Measurements from ENCODE around the gene GALNT18.

Gene GALNT18

DNA sequence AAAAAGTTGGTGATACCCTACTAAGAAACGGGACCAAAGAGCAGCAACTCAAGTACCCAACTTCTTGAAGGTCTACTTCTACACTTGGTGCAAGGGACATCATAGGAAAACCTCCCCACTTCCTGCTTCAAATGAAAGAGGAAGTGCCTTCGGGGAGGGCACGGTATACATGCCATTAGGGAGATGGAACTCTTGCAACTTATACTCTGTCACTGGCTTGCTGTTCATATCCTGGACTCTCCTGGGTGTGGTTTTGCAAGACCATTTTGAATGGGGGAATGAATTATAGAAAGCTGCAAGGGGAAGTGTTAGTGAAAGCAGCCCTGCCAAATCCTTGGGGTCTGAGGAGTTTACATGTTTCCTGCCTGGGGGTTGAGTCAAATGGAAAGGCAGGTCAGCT is 310.6 kb downstream of the GALNT18 start:
- DNase-seq (ENCODE audit: low read depth in 3 of 3) = no peak

DNA sequence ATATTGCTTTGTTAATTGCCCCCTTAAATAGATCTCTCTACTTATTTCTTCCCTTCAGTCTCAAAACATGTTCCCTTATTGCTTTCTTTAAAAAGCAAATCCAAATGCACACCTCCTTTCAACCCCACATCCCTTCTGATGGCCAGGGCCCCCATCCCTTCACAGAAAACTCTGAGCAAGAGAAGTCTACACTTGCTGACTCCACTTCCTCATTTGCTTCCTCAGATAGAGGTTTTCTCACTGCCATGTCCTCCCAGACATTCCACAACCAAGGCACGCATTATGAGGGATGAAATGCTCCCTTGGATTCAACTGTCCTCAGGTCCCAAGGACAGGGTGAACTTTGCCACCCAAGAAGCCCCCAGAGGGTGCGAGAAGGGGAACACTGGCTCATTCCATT is 311.9 kb downstream of the GALNT18 start:
- no peak for DNase-seq (ENCODE audit: low read depth in 3 of 3)

DNA sequence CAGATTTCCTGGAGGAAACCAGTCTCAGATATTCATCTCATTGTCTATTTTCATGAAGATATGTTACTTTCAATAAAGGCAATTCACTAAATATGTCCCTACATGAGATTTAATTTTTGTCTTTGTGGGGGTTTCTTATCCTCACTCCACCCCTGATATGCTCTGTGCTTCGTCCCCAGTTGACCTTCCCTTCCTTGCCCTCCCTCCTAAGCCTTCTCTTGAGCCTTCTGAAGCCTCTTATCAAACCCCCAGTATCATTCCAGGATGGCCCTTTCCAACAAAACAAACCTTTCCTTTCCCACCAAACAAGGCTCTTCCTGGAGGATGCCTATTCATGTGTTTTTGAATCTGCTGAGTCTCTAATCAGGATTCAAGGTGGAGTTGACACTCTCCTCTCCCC is 313.6 kb downstream of the GALNT18 start:
- no peak for DNase-seq (ENCODE audit: low read depth in 3 of 3)

DNA sequence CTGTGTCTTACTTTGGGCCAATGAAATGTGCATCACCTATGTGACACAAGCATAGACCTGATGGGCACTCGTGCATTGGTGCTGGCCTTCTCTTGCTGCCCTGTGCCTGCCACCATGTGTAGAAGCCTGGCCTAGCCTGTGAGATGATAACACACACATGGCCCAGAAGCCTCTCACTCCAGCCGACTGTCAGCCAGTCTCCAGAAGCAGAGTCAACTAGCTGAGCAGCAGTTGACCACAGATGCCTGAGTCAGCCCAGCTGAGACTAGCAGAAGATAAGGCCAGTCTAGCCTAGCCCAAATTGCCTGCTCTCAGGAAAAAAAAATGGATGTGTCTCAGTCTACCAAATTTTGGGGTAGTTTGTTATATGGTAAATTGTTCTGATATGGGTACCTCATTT is 314.9 kb downstream of the GALNT18 start:
- DNase-seq (ENCODE audit: low read depth in 3 of 3) = no peak

DNA sequence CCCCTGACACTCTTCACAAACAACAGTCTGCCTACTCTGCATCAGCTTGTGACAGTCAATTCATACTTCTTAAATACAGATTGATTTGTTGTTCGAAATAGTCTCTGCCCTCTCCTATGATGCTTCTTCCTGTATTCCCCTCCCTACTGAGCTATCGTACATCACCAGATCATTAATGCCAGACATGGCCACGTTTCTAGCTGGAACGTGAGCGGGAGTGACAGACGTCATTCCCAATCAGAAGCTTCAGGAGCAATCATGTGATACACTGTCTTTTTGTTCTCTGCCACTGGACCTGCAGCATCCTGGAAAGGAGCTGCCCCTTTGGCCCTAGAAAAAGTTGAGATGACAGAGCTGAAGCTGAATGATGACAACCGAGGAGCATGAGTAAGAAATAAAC is 317.3 kb downstream of the GALNT18 start:
- DNase-seq (ENCODE audit: low read depth in 3 of 3) = no peak

DNA sequence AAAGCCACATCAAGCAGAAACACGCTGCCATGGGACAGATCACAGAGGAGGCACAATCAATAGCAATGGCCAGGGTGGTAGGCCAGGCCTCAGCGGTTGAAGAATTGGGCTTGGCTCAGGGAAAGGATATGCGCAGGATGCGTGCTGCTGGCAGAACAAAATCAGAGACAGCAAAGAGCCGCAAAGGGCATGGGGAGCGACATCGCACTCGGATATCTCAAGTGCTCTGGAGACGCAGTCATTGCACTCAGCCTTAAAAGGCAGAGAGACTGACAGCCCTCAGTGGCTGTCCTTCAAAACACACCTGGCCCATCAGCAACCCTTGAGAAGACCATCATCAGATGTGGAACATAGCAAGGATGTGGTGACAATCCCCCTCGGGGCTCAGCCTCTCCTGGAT is 319.2 kb downstream of the GALNT18 start:
- no peak for DNase-seq (ENCODE audit: low read depth in 3 of 3)

DNA sequence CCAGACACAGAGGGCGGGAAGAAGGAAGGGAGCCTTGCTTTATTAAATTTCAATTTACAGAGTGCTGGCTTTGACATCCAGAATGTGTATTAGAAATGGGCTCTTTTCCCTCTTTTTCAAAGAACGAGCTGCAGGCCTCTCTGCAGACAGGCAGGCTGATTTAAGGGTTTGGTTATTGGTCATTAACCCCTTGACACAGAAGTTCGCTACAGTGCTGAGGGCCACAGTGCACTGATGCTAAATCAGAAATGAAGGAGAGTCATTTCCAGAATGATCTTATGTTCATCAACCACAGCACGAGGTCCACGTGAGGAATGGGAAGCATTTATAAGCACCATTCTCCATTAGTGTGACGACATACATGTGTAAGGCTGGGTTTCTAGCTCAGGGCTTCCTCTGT is 320.6 kb downstream of the GALNT18 start:
- no peak for DNase-seq (ENCODE audit: low read depth in 3 of 3)

DNA sequence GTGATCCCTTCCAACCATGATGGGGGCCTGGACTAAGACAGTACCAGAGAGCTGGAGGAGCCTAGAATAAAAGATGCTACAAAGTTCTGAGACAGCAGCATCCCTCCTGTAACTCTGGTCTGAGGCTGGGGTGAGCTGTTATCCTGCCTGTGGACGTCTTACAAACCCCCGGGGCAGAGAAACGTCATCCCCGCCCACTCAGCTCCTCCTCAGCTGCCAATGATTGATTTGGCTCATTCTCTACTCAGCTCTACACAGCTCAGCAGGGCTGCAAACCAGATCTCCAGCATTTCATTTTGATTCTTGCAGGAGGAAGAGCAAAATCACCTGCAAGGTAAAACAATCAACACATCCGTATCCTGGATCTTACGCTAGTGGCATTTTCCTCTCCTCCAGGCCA is 324.2 kb downstream of the GALNT18 start:
- DNase-seq (ENCODE audit: low read depth in 3 of 3) = no peak

DNA sequence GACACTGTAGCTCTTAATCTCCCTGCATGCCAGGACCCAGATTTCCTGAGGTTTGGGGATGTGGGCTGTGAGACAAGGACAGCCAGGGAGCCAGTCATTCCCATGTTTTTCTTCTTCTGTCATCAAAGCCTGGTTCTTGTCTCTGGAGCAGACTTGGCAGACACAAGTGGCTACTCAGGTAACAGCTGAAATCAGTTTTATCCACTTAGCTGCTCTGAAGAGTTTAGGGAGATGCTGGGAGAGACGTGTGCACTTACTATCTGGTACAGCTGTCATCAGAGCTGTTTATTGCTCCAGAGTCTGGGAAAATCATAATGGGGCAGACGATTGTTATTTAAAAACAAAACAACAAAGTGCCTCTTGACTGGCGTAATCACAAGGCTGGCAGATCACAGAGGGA is 325.4 kb downstream of the GALNT18 start:
- no peak for DNase-seq (ENCODE audit: low read depth in 3 of 3)

DNA sequence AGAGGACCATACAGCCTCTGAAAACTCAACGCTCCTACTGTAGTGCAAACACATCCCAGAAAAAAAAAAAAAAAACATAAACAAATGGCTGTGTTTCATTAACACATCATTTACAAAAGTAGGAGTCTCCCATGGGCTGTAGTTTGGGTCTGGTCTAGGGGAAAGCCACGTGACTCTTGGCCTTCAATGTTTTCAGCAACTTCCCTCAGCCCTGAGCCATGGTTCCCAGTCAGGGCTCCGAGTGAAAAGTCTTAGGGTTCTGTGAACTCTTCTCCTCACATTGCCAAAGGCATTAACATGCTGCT is 327.3 kb downstream of the GALNT18 start:
- no peak for DNase-seq (ENCODE audit: low read depth in 3 of 3)

DNA sequence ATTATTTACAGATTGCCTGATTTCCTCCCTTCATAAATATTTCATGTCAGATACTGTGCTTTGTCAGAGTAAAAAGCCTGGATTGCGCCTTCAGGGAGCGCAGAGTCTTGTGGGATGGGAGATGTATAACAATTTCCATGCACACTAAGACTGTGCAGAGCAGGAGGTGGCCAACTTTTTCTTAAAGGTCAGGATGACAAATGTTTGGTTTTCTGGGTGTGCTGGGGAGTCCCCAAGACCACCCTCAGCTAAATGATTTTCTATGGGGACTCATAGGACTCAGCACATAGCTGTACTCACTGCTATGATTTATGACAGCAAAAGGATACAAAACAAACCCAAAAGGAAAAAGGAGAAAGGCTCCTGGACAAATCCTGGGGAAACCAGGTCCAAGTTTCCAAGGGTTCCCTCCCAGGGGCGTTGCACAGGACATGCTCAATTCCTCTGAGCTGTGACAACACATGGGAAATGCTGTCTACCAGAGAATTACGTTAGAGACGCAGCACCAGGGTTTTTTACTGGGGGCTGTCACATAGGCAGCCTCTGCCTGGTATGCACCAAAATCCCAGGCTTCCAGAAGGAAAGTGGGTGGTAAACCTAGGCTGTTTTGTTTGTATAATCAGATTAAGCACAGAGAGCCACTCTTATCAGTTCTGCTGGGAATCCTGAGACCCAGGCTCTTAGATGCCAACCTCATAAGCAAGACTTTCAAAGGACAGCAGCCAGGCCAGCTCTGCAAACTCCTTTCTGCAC is 327.8 kb downstream of the GALNT18 start:
- no peak for DNase-seq (ENCODE audit: low read depth in 3 of 3)

DNA sequence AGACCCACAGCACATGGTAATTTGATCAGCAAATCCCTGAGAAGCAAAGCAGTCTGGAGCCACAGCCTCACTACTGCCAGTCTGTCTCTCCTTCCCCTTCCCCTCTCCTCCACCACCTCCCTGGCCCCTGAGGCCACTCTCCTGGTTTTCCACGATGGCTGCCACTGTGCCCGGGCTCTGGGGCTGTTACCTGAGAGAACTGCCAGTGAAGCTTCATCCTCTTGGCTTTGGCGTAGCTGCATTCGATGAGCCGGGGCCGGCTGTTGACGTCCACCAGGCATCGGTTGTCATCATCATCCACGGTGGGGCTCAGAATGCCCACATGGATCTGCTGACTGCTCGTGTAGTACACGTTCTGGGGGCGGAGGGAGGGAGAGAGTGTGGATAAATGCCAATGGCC is 329.0 kb downstream of the GALNT18 start:
- no peak for DNase-seq (ENCODE audit: low read depth in 3 of 3)

DNA sequence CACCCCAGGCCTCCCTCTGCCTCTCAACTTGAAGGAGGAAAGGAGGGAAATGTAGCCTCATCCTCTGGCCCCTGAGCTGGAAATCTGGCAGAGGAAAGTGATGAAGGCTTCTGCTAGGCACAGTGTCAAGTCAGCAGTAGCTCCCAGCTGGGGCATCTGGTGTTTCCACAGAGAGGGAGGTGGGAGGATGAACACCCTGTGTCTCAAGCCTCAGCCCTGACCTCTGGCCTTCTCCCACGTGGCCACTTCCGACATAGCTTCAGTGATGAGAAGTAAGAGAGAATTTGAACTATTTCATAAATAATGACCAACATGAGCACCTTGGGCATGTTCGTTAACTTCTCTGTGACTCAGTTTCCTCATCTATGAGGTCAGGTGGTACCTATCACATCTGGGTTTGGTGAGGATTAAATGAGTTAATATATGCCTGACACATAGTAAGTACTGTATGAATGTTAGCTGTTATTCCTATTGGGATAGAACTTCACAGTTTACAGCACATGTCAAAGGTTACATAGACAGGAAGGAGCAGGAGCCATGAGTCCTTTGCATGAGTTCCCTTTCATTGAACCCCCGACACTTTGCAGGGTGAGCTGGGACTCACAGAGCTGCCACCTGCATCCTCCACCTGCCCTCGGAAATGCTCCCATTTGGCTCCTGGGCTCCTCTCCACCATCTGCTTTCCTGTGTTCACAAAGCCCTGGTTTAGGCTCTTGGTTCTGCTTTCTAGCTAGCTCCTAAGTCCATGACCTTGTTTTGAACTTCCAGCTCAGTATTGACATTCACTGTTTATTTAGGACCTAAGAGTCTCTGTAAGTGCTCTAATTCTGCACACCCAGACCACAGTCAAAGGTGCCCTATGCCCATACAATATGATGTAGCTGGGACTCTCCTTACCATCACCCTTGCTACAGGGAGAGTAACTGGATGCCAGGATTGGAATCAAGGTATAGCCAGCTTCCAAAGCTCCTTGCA is 330.5 kb downstream of the GALNT18 start:
- no peak for DNase-seq (ENCODE audit: low read depth in 3 of 3)

DNA sequence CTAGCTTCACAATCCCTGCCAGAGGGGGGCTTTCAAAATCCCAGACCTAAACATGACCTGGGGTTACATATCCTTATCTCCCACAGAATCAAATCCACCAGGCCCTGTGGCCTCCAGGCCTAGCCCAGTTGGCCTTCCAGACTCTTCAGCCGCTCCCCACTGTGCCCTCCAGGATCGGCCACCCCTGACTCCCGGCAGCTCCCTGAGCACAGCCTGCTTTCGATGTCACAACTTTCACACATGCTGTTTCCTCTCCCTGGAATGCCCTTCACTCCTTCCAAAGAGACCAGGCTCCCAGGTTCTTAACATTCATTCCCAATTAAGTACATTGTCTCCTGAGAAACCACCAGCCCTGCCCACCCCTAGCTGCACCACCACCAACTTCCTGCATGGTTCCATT is 331.5 kb downstream of the GALNT18 start:
- DNase-seq (ENCODE audit: low read depth in 3 of 3) = no peak

DNA sequence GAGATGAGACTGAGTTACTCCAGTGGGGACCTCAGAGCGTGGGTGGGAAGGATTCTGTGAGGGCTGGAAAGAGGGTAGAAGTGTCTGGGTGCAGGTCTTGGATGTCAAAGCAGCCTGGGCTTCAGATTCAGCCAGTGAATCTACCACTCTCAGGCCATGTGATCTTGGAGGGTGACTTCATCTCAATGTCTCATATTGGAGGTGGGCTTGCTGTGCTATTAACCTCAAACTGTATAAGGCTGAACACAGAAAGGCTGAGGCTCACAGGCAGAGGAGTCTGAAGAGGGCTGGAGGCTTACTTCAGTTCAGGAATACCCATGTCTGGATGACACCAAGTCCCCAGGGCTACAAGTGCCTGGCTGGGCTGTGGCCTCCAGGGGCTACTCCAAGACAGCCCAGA is 332.1 kb downstream of the GALNT18 start:
- DNase-seq (ENCODE audit: low read depth in 3 of 3) = no peak

DNA sequence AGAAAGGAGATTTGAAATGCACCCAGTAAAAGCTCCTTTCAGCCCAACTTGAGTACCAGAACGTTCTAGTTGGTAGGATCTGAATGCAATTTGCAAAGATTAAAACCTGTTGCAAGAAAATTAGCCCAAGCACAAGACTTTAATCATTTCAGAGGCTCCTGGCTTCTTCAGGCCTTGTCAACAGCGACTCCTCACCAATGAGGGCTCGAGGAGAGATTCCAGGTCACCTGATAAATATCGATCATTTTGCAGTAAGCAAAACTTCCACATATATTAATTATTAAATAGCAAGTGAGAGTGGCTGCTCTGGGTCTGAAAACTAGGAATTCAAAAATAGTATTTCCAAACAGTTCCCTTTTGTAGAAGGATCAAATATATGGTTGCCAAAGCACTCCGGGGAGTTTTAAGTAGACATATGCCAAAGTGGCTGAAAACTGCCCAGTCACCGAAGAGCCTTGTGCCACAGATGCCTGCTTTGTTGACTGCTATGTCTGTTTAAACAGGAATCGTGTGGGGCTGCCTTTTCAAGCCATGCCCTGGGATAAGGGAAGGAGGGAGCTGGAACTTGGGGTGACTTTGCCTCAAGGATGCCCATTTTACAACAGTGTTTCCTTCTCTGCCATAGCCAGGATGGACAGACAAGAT is 332.7 kb downstream of the GALNT18 start:
- no peak for DNase-seq (ENCODE audit: low read depth in 3 of 3)

DNA sequence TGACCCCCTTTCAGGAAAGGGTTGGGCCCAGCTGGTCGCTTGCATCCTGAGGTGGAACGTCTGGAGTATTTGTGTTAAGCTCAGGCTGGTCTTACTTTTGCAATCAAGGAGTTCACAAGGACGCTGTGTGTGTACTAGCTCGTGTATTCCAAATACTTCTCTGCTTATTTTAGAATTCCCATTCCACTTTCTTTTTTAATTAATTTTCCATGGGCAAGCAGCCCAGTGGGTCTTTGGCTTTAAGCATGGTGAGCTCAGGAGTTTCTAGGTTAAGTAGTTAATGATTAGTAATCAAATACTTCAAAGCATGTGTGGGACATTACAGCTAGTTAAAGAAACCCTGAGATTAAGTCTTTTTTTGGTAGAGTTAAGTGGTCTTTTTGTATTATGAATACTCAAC is 337.3 kb downstream of the GALNT18 start:
- DNase-seq (ENCODE audit: low read depth in 3 of 3) = no peak

DNA sequence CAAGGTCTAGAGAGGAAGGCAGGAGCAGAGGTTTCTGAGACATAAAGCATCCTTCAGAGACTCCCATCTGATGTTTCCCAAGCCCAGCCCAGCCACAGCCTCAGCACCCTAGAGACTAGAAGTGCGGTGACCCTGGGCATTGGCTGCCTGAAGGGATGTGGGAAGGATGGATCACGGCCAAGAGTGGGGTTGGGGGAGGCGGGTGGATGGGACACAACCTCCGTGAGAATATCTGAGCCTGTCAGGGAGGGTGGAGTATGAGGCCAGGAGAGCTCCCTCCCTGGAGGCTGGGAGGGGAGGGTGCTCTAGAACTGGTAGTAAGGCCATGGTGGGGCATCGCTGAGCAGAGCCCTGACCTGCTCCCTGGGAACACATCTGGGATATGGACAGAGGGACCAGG is 340.2 kb downstream of the GALNT18 start:
- DNase-seq (ENCODE audit: low read depth in 3 of 3) = no peak

DNA sequence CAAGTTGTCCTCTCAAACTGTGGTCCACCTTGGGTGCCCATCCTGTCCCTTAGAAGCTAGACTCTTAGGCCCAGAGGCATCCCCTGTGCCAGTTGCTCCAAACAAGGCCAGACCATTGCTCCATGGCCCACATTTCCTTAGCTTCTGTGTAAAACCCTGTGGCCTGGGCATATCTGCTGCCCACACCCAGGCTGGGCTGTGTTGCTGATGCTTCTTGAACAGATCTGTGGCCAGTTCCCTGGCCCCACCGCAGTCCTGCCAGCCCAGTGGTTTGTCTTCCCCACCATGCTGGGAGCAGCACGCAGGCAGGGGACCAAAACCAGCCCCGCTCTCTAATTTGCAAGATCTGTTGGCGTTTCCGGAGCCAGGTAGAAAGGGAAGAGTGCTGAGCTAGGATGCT is 341.0 kb downstream of the GALNT18 start:
- DNase-seq (ENCODE audit: low read depth in 3 of 3) = no peak

DNA sequence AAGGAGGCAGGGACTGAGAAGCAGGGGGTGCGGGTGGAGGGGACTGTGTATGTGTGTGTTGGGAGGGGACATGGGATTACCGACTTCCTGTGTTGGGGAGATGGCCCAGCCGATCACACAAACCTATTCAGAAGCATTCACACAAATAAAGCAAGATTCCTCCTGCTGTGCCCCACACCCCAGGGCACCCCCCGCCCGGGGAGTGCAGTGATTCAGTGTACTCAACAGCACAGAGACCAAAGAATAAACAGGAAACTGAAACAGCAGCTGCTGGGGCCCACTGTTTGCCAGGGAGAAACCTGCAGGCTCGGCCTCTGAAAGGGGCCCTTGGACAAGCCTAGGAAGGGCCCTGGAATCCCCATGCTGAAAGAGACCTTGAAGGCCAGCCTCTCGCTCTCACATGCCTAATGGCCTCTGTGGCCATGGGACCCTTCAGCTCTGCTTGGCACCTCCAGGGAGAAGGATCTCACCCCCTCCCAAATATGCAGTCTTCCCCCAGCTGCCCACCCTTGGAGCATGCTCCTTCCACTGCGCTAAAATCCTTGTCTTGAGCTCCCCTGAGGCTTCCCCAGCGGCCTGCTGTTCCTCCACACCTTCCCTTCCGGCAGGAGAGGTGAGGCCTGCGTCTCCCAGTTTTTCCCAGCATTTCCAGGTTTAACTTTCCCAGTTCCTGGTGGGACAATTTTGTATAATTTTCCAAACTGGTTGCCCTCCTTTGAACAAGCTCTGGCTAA is 341.7 kb downstream of the GALNT18 start:
- DNase-seq (ENCODE audit: low read depth in 3 of 3) = no peak

DNA sequence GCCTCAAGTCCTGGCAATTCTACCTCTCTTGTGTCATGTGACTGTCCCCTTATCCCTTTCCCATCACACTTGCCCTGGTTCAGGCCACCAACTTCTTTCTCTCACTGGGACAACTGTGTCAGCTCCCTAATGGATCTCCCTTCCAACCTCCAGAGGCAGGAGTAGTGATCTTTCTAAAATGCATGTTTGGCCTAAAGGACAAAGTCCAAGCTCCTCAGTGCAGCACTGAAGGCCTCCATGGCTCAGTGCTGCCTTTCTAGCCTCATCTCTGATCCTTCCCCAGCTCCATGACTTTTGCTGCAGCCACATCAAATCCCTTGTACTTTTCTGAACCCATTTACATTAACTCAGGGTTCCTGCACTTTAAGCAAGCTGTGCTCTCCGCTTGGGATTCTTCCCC is 349.6 kb downstream of the GALNT18 start:
- DNase-seq (ENCODE audit: low read depth in 3 of 3) = no peak

DNA sequence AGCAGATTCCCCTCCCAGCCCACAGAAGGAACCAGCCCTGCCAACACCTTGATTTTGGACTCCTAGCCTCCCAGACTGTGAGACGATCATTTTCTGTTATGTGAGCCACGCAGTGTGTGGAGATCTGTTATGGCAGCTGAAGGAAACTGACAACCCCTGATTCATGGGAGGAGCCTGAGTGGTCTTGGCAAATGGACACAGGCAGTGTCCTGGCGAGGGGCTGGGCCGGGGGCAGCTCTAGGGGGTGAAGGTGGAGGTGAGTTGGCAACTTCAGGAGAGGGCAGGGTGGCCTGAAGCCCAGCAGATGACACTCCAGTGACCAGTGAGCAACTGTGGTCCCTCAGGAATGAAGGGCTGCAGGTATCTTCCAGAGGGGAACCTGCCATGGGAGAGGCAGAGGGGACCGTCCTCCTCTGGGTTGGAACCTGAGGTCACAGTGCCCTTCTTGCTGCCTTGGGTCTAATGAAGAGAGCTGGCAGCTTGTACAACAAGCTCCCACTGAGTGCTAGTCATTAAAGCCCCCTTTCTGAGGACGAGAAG is 351.5 kb downstream of the GALNT18 start:
- no peak for DNase-seq (ENCODE audit: low read depth in 3 of 3)

Data from stimulated activated CD4-positive, alpha-beta T cell treated with anti-CD3 and anti-CD28 coated beads, TNF-alpha, amount 100 ng/mL, for 4 hours (primary cell).